Urinary bladder (tissue), 4 donors: ENCODE results near the gene MDGA2. TPM values are rescaled to one million over a fixed set of nuclear protein-coding genes. Genes with fewer than 3 reads are reported as not detected.
"Not testable (repeated sequence)": the region's sequence is repeated elsewhere in the genome, so short reads cannot be mapped to it uniquely, and the experiment has no call there.

ENCODE experiments used
- DNase-seq: peaks from one replicate; pipeline ENCODE4 v3.0.0-alpha.2; 2015; ENCODE audit errors: extremely low spot score
- H3K27ac ChIP-seq: one replicate; pipeline ENCODE4 v1.5.1; 2013; ENCODE audit warnings: low read depth, mild to moderate bottlenecking, moderate library complexity
- H3K36me3 ChIP-seq: one replicate; pipeline ENCODE4 v1.6.1; 2013; ENCODE audit warnings: mild to moderate bottlenecking, moderate library complexity; ENCODE audit not compliant: insufficient read depth
- H3K4me1 ChIP-seq: one replicate; pipeline ENCODE4 v1.6.1; 2013; ENCODE audit warnings: mild to moderate bottlenecking, moderate library complexity; ENCODE audit not compliant: insufficient read depth
- H3K4me3 ChIP-seq: one replicate; pipeline ENCODE4 v1.5.1; 2013; ENCODE audit warnings: low read depth, low read length
- WGBS: extraction: QIAGEN DNeasy Blood & Tissue Kit; methylation state at CpG from one replicate; pipeline ENCODE4 v1.1.7; 2013; 5-methylcytosine and 5-hydroxymethylcytosine counted together
- polyA plus RNA-seq: library from polyadenylated mRNA; stranded (reverse); fragments of 200-250 nt; gene quantifications from one replicate; pipeline ENCODE4 v1.2.3, GENCODE V29; 2013
- total RNA-seq: library from RNA; depleted of rRNA; stranded (reverse); fragments of >200 nt; gene quantifications from one replicate; pipeline ENCODE4 v1.2.3, GENCODE V29; 2014
- donor health status: healthy with polysubstance abuse.
- donor health status: healthy.

The MDGA2 gene
- total and polyA plus RNA-seq, 2 donors, result 0.15 to 6.1 TPM

DNA sequence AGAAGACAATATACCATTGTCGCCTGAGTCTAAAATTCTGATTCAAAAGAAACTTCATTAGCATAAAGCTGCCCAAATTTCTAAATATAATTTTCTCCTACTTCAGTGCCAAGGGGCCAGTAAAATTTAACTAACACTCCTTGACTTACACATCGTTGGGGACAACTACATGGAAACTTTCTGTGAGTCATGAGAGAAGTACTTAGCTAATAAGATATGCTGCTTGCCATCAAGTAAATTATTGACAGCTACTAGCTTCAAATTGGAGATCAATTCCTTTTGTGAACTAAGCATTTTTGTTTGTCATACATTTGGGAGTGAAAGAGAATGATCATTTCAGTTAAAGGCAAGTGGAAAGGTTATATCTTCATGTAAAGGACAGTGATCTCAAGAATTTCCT lies 373.3 kb downstream of the MDGA2 start:
- H3K36me3 ChIP-seq, result no peaks in the 10 kb centered on the region
- 89% methylated on average over 2 of the region's 2 CpGs for WGBS

GRCh38 chr14:47300796-47301195 lies 374.6 kb downstream of the MDGA2 start:
- Histone ChIP-seq H3K4me3 (no peak overlapping the region), H3K27ac (no peak overlapping the region), H3K4me1 (no peaks in the 10 kb centered on the region), H3K36me3 (no peaks in the 10 kb centered on the region)
- WGBS, result 23% methylated on average over 3 of the region's 3 CpGs
- DNase-seq, result no peak

More for the DNA sequence above, 373.3 kb downstream of the MDGA2 start:
- H3K4me1 ChIP-seq, result no peaks in the 10 kb centered on the region
- H3K4me3 ChIP-seq, result no peak overlapping the region
- DNase-seq, result no peak
- no peak overlapping the region for H3K27ac ChIP-seq

- WGBS, result 82% methylated on average over 1 of the region's 1 CpG
- Histone ChIP-seq H3K4me1 (no peaks in the 10 kb centered on the region), H3K27ac (no peak overlapping the region), H3K4me3 (no peak overlapping the region), H3K36me3 (no peaks in the 10 kb centered on the region)
- DNase-seq, result no peak
Measured at GRCh38 chr14:47297374-47297773, 378.0 kb downstream of the MDGA2 start.

- no peak overlapping the region for H3K27ac ChIP-seq
- no peak for DNase-seq
- WGBS, result 93% methylated on average over 1 of the region's 1 CpG
Measured at GRCh38 chr14:47284283-47284682, 391.1 kb downstream of the MDGA2 start.

GRCh38 chr14:47281761-47282160 lies 393.6 kb downstream of the MDGA2 start:
- DNase-seq, H3K4me3 ChIP-seq, H3K36me3 ChIP-seq, H3K4me1 ChIP-seq, H3K27ac ChIP-seq: not testable (repeated sequence)
- WGBS, result 96% methylated on average over 16 of the region's 16 CpGs

More at GRCh38 chr14:47284283-47284682, 391.1 kb downstream of the MDGA2 start:
- H3K4me1 ChIP-seq, result no peaks in the 10 kb centered on the region
- no peaks in the 10 kb centered on the region for H3K36me3 ChIP-seq
- H3K4me3 ChIP-seq, result no peak overlapping the region

DNA sequence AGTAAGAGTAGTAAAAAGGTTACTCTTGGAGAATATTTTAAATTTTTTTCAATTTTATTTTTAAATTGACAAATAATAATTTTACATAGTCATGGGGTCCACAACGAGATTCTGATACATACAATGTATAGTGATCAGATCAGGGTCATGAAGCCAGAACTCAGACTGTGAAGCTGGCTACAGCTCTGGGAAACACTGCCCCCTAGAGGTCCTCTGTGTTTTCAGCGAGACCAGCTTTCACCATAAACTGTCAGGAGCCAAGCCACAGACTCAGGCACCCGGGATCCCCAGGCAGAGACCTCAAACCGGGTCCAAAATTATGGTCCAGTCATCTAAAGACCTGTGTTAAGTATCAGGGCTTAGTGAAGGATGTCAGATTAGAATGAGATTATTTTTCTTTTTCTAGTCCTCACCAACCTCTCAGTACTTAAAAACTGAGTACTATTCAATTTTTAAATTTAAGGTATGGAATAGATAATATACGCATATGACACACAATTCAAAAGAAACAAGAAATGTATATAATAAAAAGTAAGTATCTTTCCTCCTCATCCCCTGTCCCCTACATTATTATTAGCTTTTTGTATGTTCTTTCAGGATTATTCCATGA lies 397.1 kb downstream of the MDGA2 start:
- Histone ChIP-seq H3K36me3 (no peaks in the 10 kb centered on the region), H3K4me1 (no peaks in the 10 kb centered on the region), H3K4me3 (no peak overlapping the region), H3K27ac (no peak overlapping the region)
- 37% methylated on average over 5 of the region's 5 CpGs for WGBS
- no peak for DNase-seq

DNA sequence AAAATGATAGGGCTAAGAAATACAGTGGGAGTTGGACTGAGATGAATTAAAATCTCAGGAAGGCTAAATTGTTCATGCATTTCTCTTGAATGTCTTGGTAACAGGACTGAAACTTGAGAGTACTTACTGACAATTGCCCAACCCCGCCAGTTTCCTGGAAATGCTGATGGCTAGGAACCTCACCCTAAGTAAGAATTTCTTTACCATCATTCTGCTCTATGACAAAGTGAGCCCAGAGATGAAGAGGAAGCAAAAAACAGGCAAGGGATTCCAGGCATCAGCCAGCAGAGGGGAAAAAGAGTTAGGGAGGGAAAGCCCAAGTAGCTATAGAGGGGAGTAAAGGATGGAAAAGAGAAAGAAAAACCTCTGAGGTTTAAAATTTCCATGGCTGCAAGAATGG lies 397.7 kb downstream of the MDGA2 start:
- Histone ChIP-seq H3K4me3 (no peak overlapping the region), H3K4me1 (no peaks in the 10 kb centered on the region), H3K36me3 (no peaks in the 10 kb centered on the region), H3K27ac (no peak overlapping the region)
- WGBS, result 91% methylated on average over 1 of the region's 1 CpG
- DNase-seq, result no peak

DNA sequence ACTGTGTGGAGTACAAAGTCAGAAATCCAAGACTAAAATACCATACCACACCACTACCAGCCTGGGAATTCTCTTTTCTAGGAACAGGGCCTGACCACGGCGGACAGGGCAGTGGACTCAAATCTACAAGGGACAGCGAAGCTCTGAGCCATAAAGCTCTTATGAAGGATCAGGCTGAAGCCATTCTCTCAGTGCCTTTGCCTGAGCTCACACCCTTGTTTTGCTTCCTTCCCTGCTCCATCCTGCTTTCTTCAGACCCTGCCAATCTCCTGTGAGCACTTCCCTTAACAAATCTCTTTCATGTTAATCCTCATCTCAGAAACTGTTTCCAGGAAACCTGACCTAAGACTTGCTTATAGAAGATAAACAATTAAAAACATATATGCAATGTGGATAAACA lies 398.5 kb downstream of the MDGA2 start:
- WGBS, result 62% methylated on average over 3 of the region's 3 CpGs
- DNase-seq, result no peak

GRCh38 chr14:47273939-47274338 lies 401.5 kb downstream of the MDGA2 start:
- no peak overlapping the region for H3K27ac ChIP-seq
- H3K4me3 ChIP-seq, result no peak overlapping the region
- H3K36me3 ChIP-seq, result no peaks in the 10 kb centered on the region
- 84% methylated on average over 5 of the region's 5 CpGs for WGBS
- no peak for DNase-seq
- no peaks in the 10 kb centered on the region for H3K4me1 ChIP-seq

More for the DNA sequence above, 398.5 kb downstream of the MDGA2 start:
- H3K27ac ChIP-seq, result no peak overlapping the region
- no peaks in the 10 kb centered on the region for H3K4me1 ChIP-seq
- H3K36me3 ChIP-seq, result no peaks in the 10 kb centered on the region
- no peak overlapping the region for H3K4me3 ChIP-seq

GRCh38 chr14:47270715-47271114 lies 404.7 kb downstream of the MDGA2 start:
- Histone ChIP-seq H3K27ac (no peak overlapping the region), H3K4me3 (no peak overlapping the region), H3K4me1 (no peaks in the 10 kb centered on the region), H3K36me3 (no peaks in the 10 kb centered on the region)
- no peak for DNase-seq
- WGBS, result 71% methylated on average over 4 of the region's 4 CpGs

DNA sequence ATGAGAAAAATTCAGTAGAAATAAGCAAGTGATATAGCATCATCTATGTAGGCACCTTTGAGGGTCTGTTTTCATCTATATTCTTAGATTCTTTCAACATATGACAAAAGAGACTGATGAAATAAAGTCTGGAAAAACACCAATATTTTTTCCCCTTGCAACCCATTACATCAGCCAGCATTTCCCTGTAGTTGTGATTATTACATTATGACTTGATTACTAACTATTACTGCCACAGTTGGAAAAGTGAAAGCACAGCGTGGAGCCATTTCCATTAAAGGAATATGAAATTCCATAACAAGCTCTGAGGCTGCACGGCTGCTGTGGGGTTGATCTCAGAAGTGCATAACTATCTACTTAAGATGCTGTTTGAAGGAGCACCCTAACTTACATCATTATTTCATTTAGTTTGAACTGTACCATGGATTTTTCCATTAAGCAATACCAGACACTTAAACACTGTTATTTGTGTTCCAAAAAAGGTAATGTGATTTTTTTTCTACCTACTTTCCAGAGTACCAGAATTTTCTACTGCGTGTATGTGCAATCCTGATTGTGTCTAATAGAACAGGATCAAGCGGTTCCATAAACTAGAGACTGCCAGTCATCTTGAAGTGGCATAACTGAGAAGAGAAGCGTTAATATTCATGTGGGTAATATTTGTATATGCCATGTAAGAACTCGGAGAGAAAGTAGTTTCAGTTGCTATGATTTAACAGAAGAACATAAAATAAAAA lies 405.5 kb downstream of the MDGA2 start:
- H3K27ac ChIP-seq, result no peak overlapping the region
- H3K4me1 ChIP-seq, result no peaks in the 10 kb centered on the region
- H3K4me3 ChIP-seq, result no peak overlapping the region
- WGBS, result 58% methylated on average over 6 of the region's 6 CpGs
- no peak for DNase-seq
- no peaks in the 10 kb centered on the region for H3K36me3 ChIP-seq

- no peak overlapping the region for H3K27ac ChIP-seq
- H3K4me3 ChIP-seq, result no peak overlapping the region
- no peaks in the 10 kb centered on the region for H3K36me3 ChIP-seq
- WGBS, result 86% methylated on average over 1 of the region's 1 CpG
- H3K4me1 ChIP-seq, result no peaks in the 10 kb centered on the region
- no peak for DNase-seq
Measured at GRCh38 chr14:47264842-47265241, 410.6 kb downstream of the MDGA2 start.

GRCh38 chr14:47262801-47263200 lies 412.6 kb downstream of the MDGA2 start:
- H3K4me1 ChIP-seq, result no peaks in the 10 kb centered on the region
- 91% methylated on average over 2 of the region's 2 CpGs for WGBS

DNA sequence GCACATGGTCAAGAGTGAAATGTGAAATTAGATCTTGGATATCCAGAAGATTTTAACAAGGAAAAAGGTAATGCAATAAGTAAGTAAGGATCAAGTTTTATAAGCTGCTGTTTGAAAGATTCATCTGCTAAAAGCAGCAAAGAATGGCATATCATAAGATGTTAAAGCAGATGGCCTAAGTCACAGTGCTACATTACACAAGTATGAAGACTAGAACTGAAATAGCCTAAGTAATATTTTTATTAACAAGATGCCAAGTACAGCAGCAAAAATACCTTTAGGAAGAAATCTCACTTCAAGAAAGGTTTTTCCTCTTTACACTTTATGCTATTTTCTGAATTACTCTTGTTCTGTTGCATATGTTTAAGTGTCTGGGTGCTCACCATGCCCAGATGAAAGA lies 414.1 kb downstream of the MDGA2 start:
- no peak for DNase-seq
- Histone ChIP-seq H3K27ac (no peak overlapping the region), H3K4me1 (no peaks in the 10 kb centered on the region), H3K4me3 (no peak overlapping the region), H3K36me3 (no peaks in the 10 kb centered on the region)

More at GRCh38 chr14:47262801-47263200, 412.6 kb downstream of the MDGA2 start:
- DNase-seq, result no peak
- Histone ChIP-seq H3K27ac (no peak overlapping the region), H3K36me3 (no peaks in the 10 kb centered on the region), H3K4me3 (no peak overlapping the region)
